Measurements from ENCODE around the gene MSL1. TPM values are rescaled to one million over a fixed set of nuclear protein-coding genes. Genes with fewer than 3 reads are reported as not detected.

Gene MSL1
- total RNA-seq, 3 donors from 2014 or later (not counting 1 experiment from before 2014, with no cell fraction given): 99.0 to 124 (median 110) TPM

- Histone ChIP-seq H3K27ac (ENCODE audit: low read length) (no peak overlapping the region), H3K4me3 (ENCODE audit: low read length) (no peak overlapping the region), H3K4me1 (ENCODE audit: control insufficient read depth, insufficient read depth, low read length) (peaks cover 2% of the 10 kb centered on the region), H3K9me3 (ENCODE audit: control insufficient read depth, insufficient read depth, low read length) (no peaks in the 10 kb centered on the region), H3K36me3 (ENCODE audit: control insufficient read depth, insufficient read depth, low read length) (peaks cover 51% of the 10 kb centered on the region), H3K27me3 (ENCODE audit: control insufficient read depth, insufficient read depth, low read length) (no peaks in the 10 kb centered on the region)
- no peak overlapping the region for H3K4me3 Mint-ChIP-seq
- H3K4me1 Mint-ChIP-seq: peaks cover 6 to 11% of the 10 kb centered on the region in 2 donors
- H3K27ac Mint-ChIP-seq: peak overlapping the region in 1 of 2 donors; percentile 51
- no peaks in the 10 kb centered on the region for H3K9me3 Mint-ChIP-seq
- peaks cover 16% of the 10 kb centered on the region for H3K36me3 Mint-ChIP-seq
- WGBS (ENCODE audit: insufficient coverage): 100% methylated on average over 1 of the region's 1 CpG
- intact Hi-C loops (cut with micrococcal nuclease): no loop called here
- no peaks in the 10 kb centered on the region for H3K27me3 Mint-ChIP-seq (ENCODE audit: low read depth in 2 of 2)
- TF ChIP-seq CTCF (IDR thresholded peaks at IDR 0.05): no peak
- DNase-seq (no peak), ATAC-seq (no peak)
Measured at GRCh38 chr17:40171750-40172149, 50.0 kb downstream of the MSL1 start.

GRCh38 chr17:40173091-40173777 lies 51.5 kb downstream of the MSL1 start:
- 94% methylated on average over 4 of the region's 4 CpGs for WGBS (ENCODE audit: insufficient coverage)
- TF ChIP-seq CTCF (IDR thresholded peaks at IDR 0.05): no peak
- H3K36me3 ChIP-seq (ENCODE audit: control insufficient read depth, insufficient read depth, low read length): peaks cover 39% of the 10 kb centered on the region
- H3K9me3 ChIP-seq (ENCODE audit: control insufficient read depth, insufficient read depth, low read length): no peaks in the 10 kb centered on the region
- Mint-ChIP-seq H3K36me3 (peaks cover 12% of the 10 kb centered on the region), H3K4me1 (peaks cover 3 to 17% of the 10 kb centered on the region in 2 donors), H3K9me3 (no peaks in the 10 kb centered on the region), H3K4me3 (no peak overlapping the region), H3K27ac (no peak overlapping the region), H3K27me3 (ENCODE audit: low read depth in 2 of 2) (no peaks in the 10 kb centered on the region)
- DNase-seq (no peak), ATAC-seq (no peak)
- intact Hi-C loops (cut with micrococcal nuclease): no loop called here
- peaks cover 13% of the 10 kb centered on the region for H3K4me1 ChIP-seq (ENCODE audit: control insufficient read depth, insufficient read depth, low read length)
- H3K27ac ChIP-seq (ENCODE audit: low read length): no peak overlapping the region
- H3K4me3 ChIP-seq (ENCODE audit: low read length): no peak overlapping the region
- peaks cover 2% of the 10 kb centered on the region for H3K27me3 ChIP-seq (ENCODE audit: control insufficient read depth, insufficient read depth, low read length)

GRCh38 chr17:40173778-40174135 lies 52.0 kb downstream of the MSL1 start:
- Histone ChIP-seq H3K27me3 (ENCODE audit: control insufficient read depth, insufficient read depth, low read length) (peaks cover 2% of the 10 kb centered on the region), H3K9me3 (ENCODE audit: control insufficient read depth, insufficient read depth, low read length) (no peaks in the 10 kb centered on the region), H3K36me3 (ENCODE audit: control insufficient read depth, insufficient read depth, low read length) (peaks cover 33% of the 10 kb centered on the region), H3K27ac (ENCODE audit: low read length) (no peak overlapping the region), H3K4me3 (ENCODE audit: low read length) (no peak overlapping the region), H3K4me1 (ENCODE audit: control insufficient read depth, insufficient read depth, low read length) (peaks cover 17% of the 10 kb centered on the region)
- no peak for ATAC-seq
- Mint-ChIP-seq H3K9me3 (no peaks in the 10 kb centered on the region), H3K4me1 (peaks cover 0 to 12% of the 10 kb centered on the region in 2 donors), H3K27ac (no peak overlapping the region), H3K27me3 (ENCODE audit: low read depth in 2 of 2) (peaks cover 0 to 4% of the 10 kb centered on the region in 2 donors), H3K4me3 (no peak overlapping the region), H3K36me3 (peaks cover 9% of the 10 kb centered on the region)
- 95% methylated on average over 2 of the region's 3 CpGs for WGBS (ENCODE audit: insufficient coverage)
- DNase-seq: no peak
- intact Hi-C loops (cut with micrococcal nuclease): no loop called here
- TF ChIP-seq CTCF (IDR thresholded peaks at IDR 0.05): no peak

GRCh38 chr17:40174514-40174913 lies 52.7 kb downstream of the MSL1 start:
- TF ChIP-seq CTCF (IDR thresholded peaks at IDR 0.05): no peak
- Histone ChIP-seq H3K27me3 (ENCODE audit: control insufficient read depth, insufficient read depth, low read length) (peaks cover 2% of the 10 kb centered on the region), H3K9me3 (ENCODE audit: control insufficient read depth, insufficient read depth, low read length) (no peaks in the 10 kb centered on the region), H3K36me3 (ENCODE audit: control insufficient read depth, insufficient read depth, low read length) (peaks cover 26% of the 10 kb centered on the region), H3K4me1 (ENCODE audit: control insufficient read depth, insufficient read depth, low read length) (peaks cover 17% of the 10 kb centered on the region), H3K4me3 (ENCODE audit: low read length) (no peak overlapping the region), H3K27ac (ENCODE audit: low read length) (no peak overlapping the region)
- H3K9me3 Mint-ChIP-seq: no peaks in the 10 kb centered on the region
- H3K4me1 Mint-ChIP-seq: peaks cover 0 to 10% of the 10 kb centered on the region in 2 donors
- intact Hi-C loops (cut with micrococcal nuclease): no loop called here
- H3K27ac Mint-ChIP-seq: peak overlapping the region in 1 of 2 donors; percentile 26
- H3K4me3 Mint-ChIP-seq: no peak overlapping the region
- WGBS (ENCODE audit: insufficient coverage): 96% methylated on average over 1 of the region's 1 CpG
- peaks cover 9% of the 10 kb centered on the region for H3K36me3 Mint-ChIP-seq
- DNase-seq: no peak
- H3K27me3 Mint-ChIP-seq (ENCODE audit: low read depth in 2 of 2): peaks cover 0 to 4% of the 10 kb centered on the region in 2 donors
- ATAC-seq: no peak
